ENCODE measurements around the gene LIPG. TPM values are rescaled to one million over a fixed set of nuclear protein-coding genes. Genes with fewer than 3 reads are reported as not detected.

LIPG gene
- total and polyA plus RNA-seq, 9 of the 15 experiments (the other 6 are each of a cell fraction or from before 2014, with no cell fraction given) = 0.76 to 1.8 (median 1.3) TPM

- TF ChIP-seq HCFC1 (IDR thresholded peaks at IDR 0.05; ENCODE audit: low read depth, low read length) (no peak), ZNF644 (tag; IDR thresholded peaks at IDR 0.05; ENCODE audit: low read depth) (no peak), ZNF140 (CRISPR knock-in tag; IDR thresholded peaks at IDR 0.05) (no peak), HDAC8 (tag; IDR thresholded peaks at IDR 0.05) (no peak), SRSF1 (IDR thresholded peaks at IDR 0.05; ENCODE audit: low read depth, low read length) (no peak), TARDBP (IDR thresholded peaks at IDR 0.05) (no peak), HEY1 (CRISPR knock-in tag; IDR thresholded peaks at IDR 0.05; ENCODE audit: borderline replicate concordance) (no peak), CREB3 (tag; conservative IDR thresholded peaks at IDR 0.05; ENCODE audit: low read depth) (no peak), MCM2 (IDR thresholded peaks at IDR 0.05; ENCODE audit: low read depth) (no peak), ZNF707 (CRISPR knock-in tag; conservative IDR thresholded peaks at IDR 0.05) (no peak), RFX7 (CRISPR knock-in tag; IDR thresholded peaks at IDR 0.05) (no peak)
These were observed 27.1 kb downstream of the LIPG start (continued) for GRCh38 chr18:49588971-49589370.

- CTCF ChIA-PET (ENCODE audit: low intra/inter-chr PET ratio) = no interaction called here
- TF ChIP-seq ZBTB43 (CRISPR knock-in tag; IDR thresholded peaks at IDR 0.05) = no peak
- TF ChIP-seq U2AF2 (optimal IDR thresholded peaks at IDR 0.05; ENCODE audit: low read depth, low read length) = no peak
- no peak for TF ChIP-seq CTCF (IDR thresholded peaks at IDR 0.05 in 2 of 3, conservative IDR thresholded peaks at IDR 0.05 in 1 of 3; ENCODE audit: insufficient read depth in 2 of 3, low read depth in 1 of 3, low read length in 3 of 3)
These were observed 28.8 kb downstream of the LIPG start for GRCh38 chr18:49590608-49591007.

More at GRCh38 chr18:49590608-49591007, 28.8 kb downstream of the LIPG start:
- POLR2A ChIA-PET = no interaction called here
- H2AFZ ChIP-seq (ENCODE audit: low read depth, low read length) = no peak overlapping the region
- H3K27ac ChIP-seq (ENCODE audit: extremely low read depth, low read depth, low read length) = no peak overlapping the region
- H3K4me2 ChIP-seq (ENCODE audit: insufficient read depth, low read length) = no peak overlapping the region
- 43% methylated on average over 10 of the region's 10 CpGs for WGBS (ENCODE audit: insufficient coverage, low coverage, missing lambda C conversion rate)
- no peaks in the 10 kb centered on the region for H4K20me1 ChIP-seq (replicated peaks; ENCODE audit: control insufficient read depth, insufficient read depth, low read length)
- no peaks in the 10 kb centered on the region for H3K9me3 ChIP-seq (replicated peaks; ENCODE audit: control insufficient read depth, insufficient read depth, low read depth, low read length)
- intact Hi-C loops (cut with micrococcal nuclease) (no loop called here), in situ Hi-C loops (cut with MboI) (no loop called here)
- no peaks in the 10 kb centered on the region for H3K9me1 ChIP-seq (ENCODE audit: control insufficient read depth, insufficient read depth, low read length)
- no peaks in the 10 kb centered on the region for H3K4me1 ChIP-seq (replicated peaks in 1 of 2; ENCODE audit: control insufficient read depth in 2 of 2, insufficient read depth in 2 of 2, low read length in 2 of 2)
- H3K4me3 ChIP-seq = no peak overlapping the region
- ATAC-seq (no peak), FAIRE-seq (no peak), DNase-seq (ENCODE audit: extremely low read depth in 1 of 4, low spot score in 3 of 4) (no peak)
- BruUV-seq (replicated peaks) = no TSS peak
- no peak overlapping the region for H3K9ac ChIP-seq (ENCODE audit: insufficient read depth in 1 of 2, low read depth in 2 of 2, low read length in 2 of 2)
- peaks cover 0 to 17% of the 10 kb centered on the region in 2 experiments; a peak in 2 of 5 replicates for H3K27me3 ChIP-seq (ENCODE audit: control insufficient read depth in 2 of 2, insufficient read depth in 2 of 2, low read length in 2 of 2)
- no peaks in the 10 kb centered on the region for H3K36me3 ChIP-seq (ENCODE audit: control insufficient read depth, insufficient read depth, low read length)
- no peaks in the 10 kb centered on the region for H3K79me2 ChIP-seq (ENCODE audit: control insufficient read depth, insufficient read depth, low read length)

Measured in K562 (cell line).